ENCODE measurements around the gene PHYHD1. TPM values are rescaled to one million over a fixed set of nuclear protein-coding genes. Genes with fewer than 3 reads are reported as not detected.

PHYHD1 gene
- total RNA-seq, 2 experiments from 2014 or later, result 1.1 to 1.4 TPM

DNA sequence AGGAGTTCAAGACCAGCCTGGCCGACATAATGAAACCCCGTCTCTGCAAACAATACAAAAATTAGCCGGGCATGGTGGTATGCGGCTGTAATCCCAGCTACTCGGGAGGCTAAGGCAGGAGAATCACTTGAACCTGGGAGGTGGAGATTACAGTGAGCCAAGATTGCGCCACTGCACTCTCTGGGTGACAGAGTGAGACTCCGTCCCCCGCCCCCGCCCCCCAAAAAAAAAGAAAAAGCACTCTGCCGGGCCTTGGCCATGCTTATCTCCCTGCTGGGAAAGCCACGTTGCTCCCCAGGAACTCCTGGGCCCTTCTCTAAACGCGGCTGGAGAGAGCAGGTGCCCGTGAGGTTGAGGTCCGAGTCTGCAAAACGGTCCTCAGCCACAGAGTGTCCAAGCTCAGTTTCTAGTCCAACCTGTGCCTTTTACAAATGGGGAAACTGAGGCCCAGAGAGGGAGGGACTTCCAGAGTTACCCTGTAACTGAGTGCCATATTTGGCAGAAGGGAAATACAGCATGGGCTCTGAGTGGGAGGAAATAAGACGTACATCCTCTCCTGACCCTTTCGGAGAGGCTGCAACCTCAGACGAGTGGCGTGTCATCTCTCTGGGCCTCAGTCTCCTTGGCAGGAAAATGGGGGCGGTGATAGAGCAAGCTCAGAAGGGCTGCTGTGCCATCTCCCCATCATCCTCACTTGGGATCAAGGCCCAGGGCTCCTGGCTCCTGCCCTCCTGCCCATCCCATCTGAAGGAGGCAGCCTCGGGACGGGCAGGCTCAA, 6.6 kb upstream of the PHYHD1 start:
- CTCF ChIA-PET, result no interaction called here
- H3K36me3 Mint-ChIP-seq (ENCODE audit: low read depth), result peaks cover 50% of the 10 kb centered on the region
- no peak for DNase-seq
- POLR2A ChIA-PET, result interaction anchor here (0.8 kb wide), 1 partner anchor 16 kb away, joined by 4 read pairs; no protein-coding TSS in a partner anchor
- H3K4me3 Mint-ChIP-seq, result no peak overlapping the region
- no peaks in the 10 kb centered on the region for H3K27me3 Mint-ChIP-seq
- no peak overlapping the region for H3K27ac Mint-ChIP-seq
- H3K9me3 Mint-ChIP-seq, result no peaks in the 10 kb centered on the region
- peaks cover 35% of the 10 kb centered on the region for H3K4me1 Mint-ChIP-seq

- Mint-ChIP-seq H3K27ac (no peak overlapping the region), H3K9me3 (no peaks in the 10 kb centered on the region), H3K36me3 (ENCODE audit: low read depth) (peaks cover 36% of the 10 kb centered on the region), H3K27me3 (no peaks in the 10 kb centered on the region), H3K4me3 (no peak overlapping the region), H3K4me1 (peaks cover 27% of the 10 kb centered on the region)
- DNase-seq, result no peak
- CTCF ChIA-PET, result no interaction called here
- POLR2A ChIA-PET, result interaction anchor here (1.3 kb wide), 1 partner anchor 13 kb away, joined by 5 read pairs; no protein-coding TSS in a partner anchor
Observed at GRCh38 chr9:128916204-128916603, 4.6 kb upstream of the PHYHD1 start.

DNA sequence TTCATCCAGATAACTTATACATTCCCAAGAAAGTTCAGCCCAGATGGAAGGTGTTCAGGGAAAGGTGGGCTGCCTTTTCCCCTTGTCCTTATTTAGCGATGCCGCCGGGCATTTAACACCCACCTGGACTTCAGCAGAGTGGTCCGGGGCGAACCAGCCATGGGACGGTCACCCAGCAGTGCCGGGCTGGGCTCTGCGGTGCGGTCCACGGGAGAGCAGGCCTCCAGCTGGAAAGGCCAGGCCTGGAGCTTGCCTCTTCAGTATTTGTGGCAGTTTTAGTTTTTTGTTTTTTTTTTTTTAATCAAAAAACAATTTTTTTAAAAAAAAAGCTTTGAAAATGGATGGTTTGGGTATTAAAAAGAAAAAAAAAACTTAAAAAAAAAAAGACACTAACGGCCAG, 4.0 kb upstream of the PHYHD1 start:
- DNase-seq, result no peak
- no peak overlapping the region for H3K27ac Mint-ChIP-seq
- peaks cover 24% of the 10 kb centered on the region for H3K4me1 Mint-ChIP-seq
- ChIA-PET POLR2A (no interaction called here), CTCF (no interaction called here)
- H3K36me3 Mint-ChIP-seq (ENCODE audit: low read depth), result peaks cover 36% of the 10 kb centered on the region
- H3K9me3 Mint-ChIP-seq, result no peaks in the 10 kb centered on the region
- H3K4me3 Mint-ChIP-seq, result no peak overlapping the region
- no peaks in the 10 kb centered on the region for H3K27me3 Mint-ChIP-seq

DNA sequence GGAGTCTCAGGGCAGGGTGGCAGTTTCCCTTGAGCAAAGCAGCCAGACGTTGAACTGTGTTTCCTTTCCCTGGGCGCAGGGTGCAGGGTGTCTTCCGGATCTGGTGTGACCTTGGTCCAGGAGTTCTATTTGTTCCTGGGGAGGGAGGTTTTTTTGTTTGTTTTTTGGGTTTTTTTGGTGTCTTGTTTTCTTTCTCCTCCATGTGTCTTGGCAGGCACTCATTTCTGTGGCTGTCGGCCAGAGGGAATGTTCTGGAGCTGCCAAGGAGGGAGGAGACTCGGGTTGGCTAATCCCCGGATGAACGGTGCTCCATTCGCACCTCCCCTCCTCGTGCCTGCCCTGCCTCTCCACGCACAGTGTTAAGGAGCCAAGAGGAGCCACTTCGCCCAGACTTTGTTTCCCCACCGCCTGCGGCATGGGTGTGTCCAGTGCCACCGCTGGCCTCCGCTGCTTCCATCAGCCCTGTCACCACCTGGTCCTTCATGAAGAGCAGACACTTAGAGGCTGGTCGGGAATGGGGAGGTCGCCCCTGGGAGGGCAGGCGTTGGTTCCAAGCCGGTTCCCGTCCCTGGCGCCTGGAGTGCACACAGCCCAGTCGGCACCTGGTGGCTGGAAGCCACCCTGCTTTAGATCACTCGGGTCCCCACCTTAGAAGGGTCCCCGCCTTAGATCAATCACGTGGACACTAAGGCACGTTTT, 3.5 kb upstream of the PHYHD1 start:
- CTCF ChIA-PET, result no interaction called here
- Mint-ChIP-seq H3K4me1 (peaks cover 18% of the 10 kb centered on the region), H3K9me3 (no peaks in the 10 kb centered on the region), H3K27me3 (no peaks in the 10 kb centered on the region), H3K36me3 (ENCODE audit: low read depth) (peaks cover 36% of the 10 kb centered on the region), H3K27ac (no peak overlapping the region), H3K4me3 (no peak overlapping the region)
- POLR2A ChIA-PET, result no interaction called here
- no peak for DNase-seq

DNA sequence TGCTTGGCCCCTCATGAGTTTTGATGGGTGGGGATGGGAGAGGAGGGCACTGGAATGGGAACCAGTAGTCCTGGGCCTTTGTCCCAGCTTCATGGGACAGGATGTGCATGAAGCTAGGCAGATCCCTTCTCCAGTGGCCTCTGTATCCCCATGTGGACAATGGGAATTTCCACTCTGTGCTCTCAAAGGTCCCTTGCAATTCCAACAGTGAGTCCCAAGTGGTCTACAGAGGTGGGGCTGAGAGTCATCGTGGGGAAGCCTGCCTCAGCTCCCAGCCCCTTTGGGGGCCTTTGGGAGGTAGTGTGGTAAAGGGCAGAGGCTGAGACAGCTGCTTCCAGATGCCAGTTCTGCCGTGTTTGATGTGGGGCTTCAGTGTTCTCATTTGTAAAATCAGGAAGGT, 1.9 kb upstream of the PHYHD1 start:
- CTCF ChIA-PET, result interaction anchor here (1.3 kb wide), 1 partner anchor 9 kb away, joined by 4 read pairs; no protein-coding TSS in a partner anchor

DNA sequence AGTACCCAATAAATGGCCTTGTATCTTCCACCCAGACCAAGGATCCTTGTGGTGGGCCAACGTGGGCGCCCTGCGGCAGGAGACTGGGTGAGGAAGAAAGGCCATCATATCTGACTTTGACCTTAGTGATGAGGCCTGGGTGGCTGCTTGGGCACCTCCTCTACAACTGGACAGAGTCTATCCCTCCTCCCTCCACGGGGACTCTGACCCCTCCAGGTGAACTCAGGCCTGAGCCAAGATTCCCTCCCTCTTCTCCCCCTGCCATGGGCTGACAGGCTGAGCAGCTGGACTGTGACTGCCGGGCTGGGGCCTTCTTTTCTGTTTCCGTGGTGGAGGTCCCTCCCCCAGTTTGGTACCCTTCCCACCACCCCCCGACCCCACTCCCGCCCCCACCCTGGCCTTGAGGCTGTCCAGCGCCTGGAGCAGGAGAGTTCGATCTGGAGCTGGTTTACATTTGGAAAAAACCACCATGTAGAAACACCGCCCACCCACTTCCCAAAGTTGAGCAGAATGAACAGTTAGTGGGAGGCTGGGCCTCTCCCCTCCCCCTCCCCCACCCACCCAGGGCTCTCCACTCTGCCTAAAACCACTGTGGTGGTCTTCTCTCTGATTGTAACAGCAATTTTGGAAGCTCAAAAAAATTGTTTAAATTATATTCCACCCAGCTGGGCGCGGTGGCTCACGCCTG, 1.2 kb upstream of the PHYHD1 start:
- Mint-ChIP-seq H3K4me3 (no peak overlapping the region), H3K27ac (no peak overlapping the region), H3K36me3 (ENCODE audit: low read depth) (peaks cover 24% of the 10 kb centered on the region), H3K9me3 (no peaks in the 10 kb centered on the region), H3K27me3 (no peaks in the 10 kb centered on the region), H3K4me1 (no peaks in the 10 kb centered on the region)
- CTCF ChIA-PET, result interaction anchor here (1.3 kb wide), 1 partner anchor 9 kb away, joined by 4 read pairs; no protein-coding TSS in a partner anchor
- POLR2A ChIA-PET, result interaction anchor here (0.7 to 1.7 kb wide), 2 partner anchors 18 to 29 kb away, joined by 3 to 4 read pairs; no protein-coding TSS in a partner anchor
- no peak for DNase-seq

More for the DNA sequence above, 1.9 kb upstream of the PHYHD1 start:
- H3K36me3 Mint-ChIP-seq (ENCODE audit: low read depth), result peaks cover 24% of the 10 kb centered on the region
- no peaks in the 10 kb centered on the region for H3K27me3 Mint-ChIP-seq
- no peak overlapping the region for H3K27ac Mint-ChIP-seq
- H3K9me3 Mint-ChIP-seq, result no peaks in the 10 kb centered on the region
- POLR2A ChIA-PET, result interaction anchor here (0.7 to 0.9 kb wide), 2 partner anchors 16 to 29 kb away, joined by 3 read pairs; no protein-coding TSS in a partner anchor
- no peak for DNase-seq
- peaks cover 3% of the 10 kb centered on the region for H3K4me1 Mint-ChIP-seq
- no peak overlapping the region for H3K4me3 Mint-ChIP-seq

DNA sequence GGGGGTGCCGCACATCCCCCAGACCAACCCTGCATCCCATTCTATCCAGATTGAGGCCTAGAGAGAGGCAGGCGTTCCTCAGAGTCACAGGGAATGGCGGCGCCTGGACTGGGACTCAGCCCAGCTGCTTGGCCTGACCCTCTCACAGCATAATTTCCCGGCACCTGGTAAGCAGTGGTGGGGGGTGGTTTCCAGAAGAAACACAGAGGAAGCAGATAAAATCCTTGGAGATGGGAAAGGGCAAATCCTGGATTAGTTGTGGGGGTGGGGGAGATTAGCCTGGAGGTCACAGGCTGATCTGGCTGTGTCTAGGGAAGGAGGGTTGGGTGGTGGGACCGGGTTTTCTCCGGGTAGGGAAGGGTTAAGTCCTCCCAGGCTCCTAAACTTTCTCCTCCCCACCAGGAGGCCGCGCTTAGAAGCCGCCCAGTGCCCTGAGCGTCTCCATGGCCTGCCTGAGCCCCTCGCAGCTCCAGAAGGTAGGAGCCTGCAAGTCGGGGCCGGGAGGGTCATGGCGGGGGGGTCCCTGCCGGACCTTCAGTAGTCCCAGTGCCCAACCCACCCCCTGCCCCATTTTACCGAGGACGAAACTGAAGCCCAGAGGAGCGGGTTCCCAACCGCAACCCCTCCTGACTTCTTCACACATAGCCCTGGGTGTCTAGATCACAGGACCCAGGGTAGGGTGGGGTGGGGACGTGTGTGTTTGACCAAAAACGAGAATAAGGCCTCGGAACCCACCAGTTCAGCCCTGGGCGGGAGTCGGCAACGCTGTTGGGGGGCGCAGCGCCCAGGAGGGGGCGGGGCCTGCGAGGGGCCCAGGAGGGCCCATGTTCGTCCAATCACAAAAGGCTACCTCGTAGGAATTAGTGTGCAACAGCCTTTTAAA, 1.3 kb downstream of the PHYHD1 start:
- peaks cover 11% of the 10 kb centered on the region for H3K36me3 Mint-ChIP-seq (ENCODE audit: low read depth)
- POLR2A ChIA-PET, result no interaction called here
- peaks cover 5% of the 10 kb centered on the region for H3K27me3 Mint-ChIP-seq
- no peak overlapping the region for H3K4me3 Mint-ChIP-seq
- H3K9me3 Mint-ChIP-seq, result no peaks in the 10 kb centered on the region
- DNase-seq, result no peak
- H3K4me1 Mint-ChIP-seq, result peaks cover 8% of the 10 kb centered on the region
- CTCF ChIA-PET, result interaction anchor here (0.6 to 10.2 kb wide), 3 partner anchors 50 to 104 kb away, joined by 3 to 123 read pairs (median 3); partner anchors contain the start of gene ENDOG
- H3K27ac Mint-ChIP-seq, result no peak overlapping the region

DNA sequence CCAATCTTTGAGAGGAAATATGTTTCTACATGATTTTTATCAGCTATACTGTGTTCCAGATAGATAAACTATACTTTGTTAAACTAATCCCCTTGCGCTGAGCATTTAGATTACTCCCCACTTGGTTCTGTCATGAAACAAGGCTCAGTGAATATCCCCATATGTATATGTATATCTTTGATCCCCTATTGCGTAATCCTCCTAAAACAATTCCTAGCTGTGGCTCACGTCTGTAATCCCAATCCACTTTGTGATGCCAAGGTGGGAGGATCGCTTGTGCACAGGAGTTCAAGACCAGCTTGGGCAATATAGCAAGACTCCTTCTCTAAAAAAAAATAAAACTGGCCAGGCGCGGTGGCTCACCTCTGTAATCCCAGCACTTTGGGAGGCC, 2.7 kb downstream of the PHYHD1 start:
- CTCF ChIA-PET, result interaction anchor here (10.2 kb wide), 1 partner anchor 59 kb away, joined by 123 read pairs; no protein-coding TSS in a partner anchor
- no peak for DNase-seq
- Mint-ChIP-seq H3K27me3 (peaks cover 5% of the 10 kb centered on the region), H3K36me3 (ENCODE audit: low read depth) (no peaks in the 10 kb centered on the region), H3K27ac (no peak overlapping the region), H3K9me3 (no peaks in the 10 kb centered on the region), H3K4me1 (peaks cover 18% of the 10 kb centered on the region), H3K4me3 (no peak overlapping the region)
- POLR2A ChIA-PET, result no interaction called here

DNA sequence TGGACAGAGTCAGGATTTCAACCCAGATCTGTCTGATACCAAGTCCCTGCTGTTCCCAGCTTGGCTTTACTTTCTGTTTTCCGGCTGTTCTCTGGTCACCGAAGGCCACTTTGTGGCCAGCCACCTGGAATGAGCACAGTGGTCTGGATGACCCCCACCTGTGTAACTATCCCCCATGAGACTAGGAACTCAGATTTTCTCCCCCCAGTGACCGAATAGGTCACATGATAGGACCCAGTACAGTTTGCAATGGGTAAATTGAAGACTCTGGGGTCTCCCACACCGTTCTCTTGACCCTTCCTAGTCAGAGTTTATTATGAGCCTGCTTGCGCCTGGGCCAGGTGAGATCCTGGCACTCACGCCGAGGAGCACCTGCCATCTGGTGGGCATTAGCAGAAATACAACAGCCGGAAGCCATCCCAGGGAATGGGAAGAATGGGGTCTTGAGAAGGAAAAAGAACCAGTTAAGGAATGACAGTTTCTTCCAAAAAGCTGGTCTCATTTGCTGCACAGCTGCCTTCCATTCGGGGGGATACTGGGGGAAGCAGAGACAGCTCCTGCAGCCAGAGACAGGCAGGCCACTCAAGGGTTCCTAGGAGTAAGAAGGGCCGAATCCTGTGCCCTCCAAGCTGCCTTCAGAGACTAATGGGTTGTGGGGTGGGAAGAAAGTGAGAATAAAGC, 7.1 kb downstream of the PHYHD1 start:
- H3K4me3 Mint-ChIP-seq, result no peak overlapping the region
- POLR2A ChIA-PET, result no interaction called here
- peak; percentile 61 for DNase-seq
- H3K9me3 Mint-ChIP-seq, result no peaks in the 10 kb centered on the region
- H3K36me3 Mint-ChIP-seq (ENCODE audit: low read depth), result no peaks in the 10 kb centered on the region
- H3K27ac Mint-ChIP-seq, result no peak overlapping the region
- CTCF ChIA-PET, result interaction anchor here (0.7 to 10.2 kb wide), 25 partner anchors 9 to 232 kb away, joined by 3 to 123 read pairs (median 5); partner anchors contain the start of genes ENDOG, PKN3 and SPOUT1
- peaks cover 5% of the 10 kb centered on the region for H3K27me3 Mint-ChIP-seq
- H3K4me1 Mint-ChIP-seq, result peaks cover 18% of the 10 kb centered on the region

GRCh38 chr9:128928624-128929023, 7.8 kb downstream of the PHYHD1 start:
- no peaks in the 10 kb centered on the region for H3K9me3 Mint-ChIP-seq
- no peak overlapping the region for H3K27ac Mint-ChIP-seq
- H3K36me3 Mint-ChIP-seq (ENCODE audit: low read depth), result no peaks in the 10 kb centered on the region
- DNase-seq, result no peak
- POLR2A ChIA-PET, result interaction anchor here (0.6 kb wide), 1 partner anchor 398 kb away, joined by 3 read pairs; no protein-coding TSS in a partner anchor
- no peak overlapping the region for H3K4me3 Mint-ChIP-seq
- CTCF ChIA-PET, result interaction anchor here (0.7 to 10.2 kb wide), 24 partner anchors 10 to 233 kb away, joined by 3 to 123 read pairs (median 5); partner anchors contain the start of genes ENDOG, PKN3 and SPOUT1
- H3K27me3 Mint-ChIP-seq, result peaks cover 5% of the 10 kb centered on the region
- H3K4me1 Mint-ChIP-seq, result peaks cover 18% of the 10 kb centered on the region

- POLR2A ChIA-PET, result no interaction called here
- CTCF ChIA-PET, result interaction anchor here (1.2 to 10.2 kb wide), 8 partner anchors 16 to 234 kb away, joined by 3 to 123 read pairs (median 6); partner anchors contain the start of genes ENDOG and SPOUT1
- H3K36me3 Mint-ChIP-seq (ENCODE audit: low read depth), result no peaks in the 10 kb centered on the region
- H3K27ac Mint-ChIP-seq, result no peak overlapping the region
- peaks cover 5% of the 10 kb centered on the region for H3K27me3 Mint-ChIP-seq
- no peak overlapping the region for H3K4me3 Mint-ChIP-seq
- H3K9me3 Mint-ChIP-seq, result no peaks in the 10 kb centered on the region
- H3K4me1 Mint-ChIP-seq, result peaks cover 18% of the 10 kb centered on the region
- no peak for DNase-seq
Observed at GRCh38 chr9:128929560-128929959, 8.8 kb downstream of the PHYHD1 start.
